ENCODE measurements around the gene COL27A1.
A peak's percentile ranks its signal among the peaks of the same experiment; 100 is the strongest.
"Not testable (repeated sequence)": the region's sequence is repeated elsewhere in the genome, so short reads cannot be mapped to it uniquely, and the experiment has no call there.

The COL27A1 gene

GRCh38 chr9:114324492-114324891, 169.2 kb downstream of the COL27A1 start:
- DNase-seq (ENCODE audit: low spot score), result no peak

- not testable (repeated sequence) for DNase-seq (ENCODE audit: low spot score)
These were observed 169.6 kb downstream of the COL27A1 start for GRCh38 chr9:114324965-114325364.

- DNase-seq (ENCODE audit: low spot score), result not testable (repeated sequence)
These were observed 170.4 kb downstream of the COL27A1 start for GRCh38 chr9:114325684-114326254.

GRCh38 chr9:114327749-114328148, 172.4 kb downstream of the COL27A1 start:
- no peak for DNase-seq (ENCODE audit: low spot score)

- DNase-seq (ENCODE audit: low spot score), result not testable (repeated sequence)
These were observed 173.1 kb downstream of the COL27A1 start for GRCh38 chr9:114328357-114328820.

- DNase-seq (ENCODE audit: low spot score), result not testable (repeated sequence)
These were observed 173.7 kb downstream of the COL27A1 start for GRCh38 chr9:114328937-114329624.

- DNase-seq (ENCODE audit: low spot score), result not testable (repeated sequence)
These were observed 174.3 kb downstream of the COL27A1 start, which contains the start of gene ORM2 for GRCh38 chr9:114329625-114330022. ORM2 (plus strand) TSS chr9:114329869; CDS start chr9:114329905, 36 bp downstream.

- no peak for DNase-seq (ENCODE audit: low spot score)
These were observed 175.3 kb downstream of the COL27A1 start for GRCh38 chr9:114330636-114331035.

- DNase-seq (ENCODE audit: low spot score), result not testable (repeated sequence)
These were observed 176.2 kb downstream of the COL27A1 start for GRCh38 chr9:114331229-114332195.

GRCh38 chr9:114332474-114333040, 177.2 kb downstream of the COL27A1 start:
- DNase-seq (ENCODE audit: low spot score), result not testable (repeated sequence)

- DNase-seq (ENCODE audit: low spot score), result not testable (repeated sequence)
These were observed 178.4 kb downstream of the COL27A1 start for GRCh38 chr9:114333718-114334117.

GRCh38 chr9:114334490-114334889, 179.2 kb downstream of the COL27A1 start:
- no peak for DNase-seq (ENCODE audit: low spot score)

GRCh38 chr9:114335745-114336144, 180.4 kb downstream of the COL27A1 start:
- no peak for DNase-seq (ENCODE audit: low spot score)

- no peak for DNase-seq (ENCODE audit: low spot score)
These were observed 180.8 kb downstream of the COL27A1 start for GRCh38 chr9:114336157-114336556.

GRCh38 chr9:114336699-114337395, 181.5 kb downstream of the COL27A1 start:
- DNase-seq (ENCODE audit: low spot score), result no peak

- DNase-seq (ENCODE audit: low spot score), result no peak
These were observed 182.8 kb downstream of the COL27A1 start for GRCh38 chr9:114338187-114338586.

GRCh38 chr9:114339130-114339908, 184.0 kb downstream of the COL27A1 start:
- DNase-seq (ENCODE audit: low spot score), result peak; percentile 92

GRCh38 chr9:114341152-114341830, 186.0 kb downstream of the COL27A1 start:
- DNase-seq (ENCODE audit: low spot score), result no peak

- no peak for DNase-seq (ENCODE audit: low spot score)
These were observed 186.7 kb downstream of the COL27A1 start for GRCh38 chr9:114341991-114342390.
